ENCODE measurements around the gene TLE1.
"Not testable (repeated sequence)": the region's sequence is repeated elsewhere in the genome, so short reads cannot be mapped to it uniquely, and the experiment has no call there.

The TLE1 gene

DNA sequence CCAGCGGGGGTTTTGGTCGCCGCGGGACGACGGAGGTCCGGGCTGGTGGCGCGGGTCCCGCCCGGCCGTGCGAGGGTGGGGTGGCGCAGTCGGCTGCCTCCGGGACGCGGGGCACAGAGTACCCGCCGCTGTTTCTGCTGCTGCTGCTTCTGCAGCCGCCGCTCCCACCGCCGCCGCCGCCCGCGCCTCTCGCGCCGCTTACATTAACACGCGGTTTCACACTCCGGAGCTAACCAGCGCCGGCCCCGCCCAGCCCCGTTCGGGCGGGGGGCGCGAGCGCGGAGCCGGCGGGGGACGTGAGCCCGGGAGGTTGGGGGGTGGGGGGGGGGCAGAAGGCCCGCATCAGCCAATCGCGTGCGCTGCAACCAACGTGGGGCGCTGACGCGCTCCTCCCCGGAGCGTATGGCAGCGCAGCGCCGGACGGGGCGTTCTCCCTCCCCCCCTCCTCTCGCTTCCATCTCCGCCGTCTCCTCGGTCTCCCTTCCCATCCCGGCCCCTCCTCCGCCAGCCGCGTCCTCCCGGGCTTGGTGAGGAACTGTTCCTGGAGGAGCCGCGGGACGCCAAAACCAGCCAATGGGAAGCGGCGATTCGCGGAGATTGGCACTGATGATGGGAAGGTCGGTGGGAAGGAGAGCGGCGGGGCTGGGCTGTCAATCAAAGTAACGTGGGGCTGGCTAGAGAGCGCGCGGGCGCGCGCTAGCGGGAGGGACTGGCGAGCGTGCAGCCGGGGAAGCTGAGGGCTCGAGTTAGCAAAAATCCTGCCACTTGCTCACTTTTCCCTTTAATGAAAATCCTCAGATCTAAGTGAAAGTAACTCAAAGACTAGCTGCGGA, at the start of gene TLE1:
Gene TLE1, minus strand, starts transcription at position 205 of the 833 bp plus-strand sequence. CDS start 1,307 bp downstream, outside the sequence.
- peak; percentile 17 to 35 for DNase-seq (ENCODE audit: low read depth in 1 of 2, low spot score in 1 of 2)

GRCh38 chr9:81737871-81738507, 48.6 kb upstream of the TLE1 start:
- DNase-seq (ENCODE audit: low read depth in 1 of 2, low spot score in 1 of 2), result no peak

GRCh38 chr9:81730498-81730897, 41.2 kb upstream of the TLE1 start:
- DNase-seq (ENCODE audit: low read depth in 1 of 2, low spot score in 1 of 2), result not testable (repeated sequence)

- DNase-seq (ENCODE audit: low read depth in 1 of 2, low spot score in 1 of 2), result no peak
These were observed 39.8 kb upstream of the TLE1 start for GRCh38 chr9:81729135-81729534.

DNA sequence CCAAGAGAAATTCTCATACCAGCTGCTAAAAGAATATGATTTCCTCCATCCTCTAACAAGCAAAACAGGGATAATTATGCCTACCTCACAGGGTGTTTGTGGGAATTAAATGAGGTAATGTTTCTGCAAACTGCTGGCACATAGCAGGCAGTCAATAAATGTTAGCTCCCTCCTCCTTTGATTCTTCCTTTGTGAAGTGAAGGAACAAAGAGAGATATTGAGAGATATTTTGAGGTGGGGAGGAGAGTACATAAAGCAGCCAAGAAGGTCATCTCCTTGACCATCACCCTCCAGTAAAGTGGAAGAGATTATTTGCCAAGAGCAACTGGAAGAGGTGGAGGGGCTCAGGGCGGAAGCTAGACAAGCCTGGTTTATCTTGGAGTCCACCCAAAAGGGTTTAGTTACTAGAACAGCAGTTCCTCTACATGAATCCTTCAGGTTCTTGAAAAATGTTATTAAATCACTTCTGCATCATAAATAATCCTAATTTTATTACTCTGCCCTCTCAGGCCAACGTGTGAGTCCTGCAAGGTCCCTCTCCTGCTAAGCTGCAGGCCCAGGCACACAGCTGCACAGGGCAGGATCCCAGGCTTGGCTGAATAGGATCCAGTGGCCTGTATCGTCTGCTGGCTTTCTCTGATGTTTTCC, 35.0 kb upstream of the TLE1 start:
- no peak for DNase-seq (ENCODE audit: low read depth in 1 of 2, low spot score in 1 of 2)

DNA sequence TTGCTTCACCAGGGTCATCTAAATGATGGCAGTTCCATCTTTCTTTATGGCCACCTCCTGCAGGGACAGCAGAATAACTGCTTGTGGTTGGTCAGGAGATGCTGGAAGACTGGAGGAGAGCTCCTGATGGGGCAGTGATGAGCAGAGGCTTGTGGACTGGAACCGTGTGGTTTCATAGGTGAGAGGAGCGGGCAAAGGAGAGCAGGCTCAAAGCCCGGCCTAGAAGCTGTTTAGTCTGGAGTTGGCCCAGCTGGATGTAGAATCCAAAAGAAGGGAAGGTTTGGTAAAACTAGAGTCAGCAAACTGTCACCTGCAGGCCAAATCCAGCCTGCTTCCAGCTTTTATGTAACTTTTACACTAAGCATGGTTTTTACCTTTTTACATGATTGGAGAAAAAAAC, 32.9 kb upstream of the TLE1 start:
- no peak for DNase-seq (ENCODE audit: low read depth in 1 of 2, low spot score in 1 of 2)

- DNase-seq (ENCODE audit: low read depth in 1 of 2, low spot score in 1 of 2), result no peak
These were observed 31.2 kb upstream of the TLE1 start for GRCh38 chr9:81720450-81721086.

DNA sequence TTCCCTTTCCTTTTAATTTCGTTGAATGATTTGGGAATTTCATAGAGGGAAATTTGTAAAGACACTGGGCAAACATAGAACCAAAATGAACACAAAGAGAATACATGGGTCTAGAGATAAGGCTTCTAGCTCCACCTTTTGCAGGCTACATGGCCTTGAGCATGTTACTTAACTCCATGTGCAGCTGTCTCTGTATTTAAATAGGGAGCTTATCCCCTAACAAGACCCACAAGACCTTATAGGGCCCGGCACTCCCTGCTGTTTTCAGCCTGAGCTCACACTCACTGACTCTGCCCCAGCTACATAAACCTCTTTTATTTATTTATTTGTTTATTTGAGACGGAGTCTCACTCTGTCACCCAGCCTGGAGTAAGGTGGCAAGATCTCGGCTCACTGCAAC, 30.6 kb upstream of the TLE1 start:
- DNase-seq (ENCODE audit: low read depth in 1 of 2, low spot score in 1 of 2), result no peak

GRCh38 chr9:81718244-81718643, 28.9 kb upstream of the TLE1 start:
- DNase-seq (ENCODE audit: low read depth in 1 of 2, low spot score in 1 of 2), result no peak

GRCh38 chr9:81717747-81718077, 28.4 kb upstream of the TLE1 start:
- no peak for DNase-seq (ENCODE audit: low read depth in 1 of 2, low spot score in 1 of 2)

DNA sequence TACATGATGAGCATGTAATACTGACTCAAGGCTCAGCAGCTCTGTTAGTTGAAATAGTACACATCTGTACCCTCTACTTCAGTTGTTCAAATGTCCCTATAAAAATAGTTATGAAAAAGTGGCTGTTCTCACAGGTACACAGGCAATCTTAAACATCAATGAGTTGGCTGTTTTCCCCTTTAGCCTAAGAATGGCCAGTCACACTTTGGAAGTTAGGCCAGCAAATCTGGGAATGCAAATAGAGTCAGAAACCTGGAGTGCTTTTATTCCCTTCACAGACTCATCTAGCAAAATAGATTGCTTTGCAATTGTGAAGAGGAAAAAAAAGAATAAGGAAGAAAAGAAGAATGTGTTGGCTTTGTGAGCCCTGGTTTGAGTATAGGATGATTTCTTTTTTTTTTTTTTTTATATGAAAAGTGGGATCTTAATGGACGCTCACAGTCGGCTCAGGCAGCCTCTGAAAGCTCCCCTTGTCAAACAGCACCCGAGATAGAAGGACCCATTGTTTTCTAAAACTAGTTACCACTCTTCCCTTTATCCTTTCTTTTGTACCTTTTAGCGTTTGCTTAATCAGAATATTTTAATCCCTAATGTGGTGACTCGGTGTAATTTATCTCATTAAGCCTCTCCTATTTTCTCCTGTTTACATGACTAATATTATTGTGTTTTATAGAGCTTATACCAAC, 27.9 kb upstream of the TLE1 start:
- DNase-seq (ENCODE audit: low read depth in 1 of 2, low spot score in 1 of 2), result no peak

DNA sequence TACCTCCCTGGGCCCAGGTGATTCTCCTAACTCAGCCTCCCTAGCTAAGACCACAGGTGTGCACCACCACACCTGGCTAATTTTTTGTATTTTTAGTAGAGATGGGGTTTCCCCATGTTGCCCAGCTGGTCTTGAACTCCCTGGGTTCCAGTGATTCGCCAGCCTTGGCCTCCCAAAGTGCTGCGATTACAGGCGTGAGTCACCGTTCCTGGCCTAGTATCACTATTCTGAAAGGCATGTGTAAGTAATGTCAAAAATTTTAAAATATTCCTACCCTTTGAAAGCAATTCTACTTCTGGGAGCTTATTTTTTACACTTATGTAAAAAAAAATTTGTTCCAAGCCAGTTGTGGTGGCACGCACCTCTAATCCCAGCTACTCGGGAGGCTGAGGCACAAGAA, 27.1 kb upstream of the TLE1 start:
- DNase-seq (ENCODE audit: low read depth in 1 of 2, low spot score in 1 of 2), result no peak

GRCh38 chr9:81705578-81705977, 16.2 kb upstream of the TLE1 start:
- no peak for DNase-seq (ENCODE audit: low read depth in 1 of 2, low spot score in 1 of 2)

DNA sequence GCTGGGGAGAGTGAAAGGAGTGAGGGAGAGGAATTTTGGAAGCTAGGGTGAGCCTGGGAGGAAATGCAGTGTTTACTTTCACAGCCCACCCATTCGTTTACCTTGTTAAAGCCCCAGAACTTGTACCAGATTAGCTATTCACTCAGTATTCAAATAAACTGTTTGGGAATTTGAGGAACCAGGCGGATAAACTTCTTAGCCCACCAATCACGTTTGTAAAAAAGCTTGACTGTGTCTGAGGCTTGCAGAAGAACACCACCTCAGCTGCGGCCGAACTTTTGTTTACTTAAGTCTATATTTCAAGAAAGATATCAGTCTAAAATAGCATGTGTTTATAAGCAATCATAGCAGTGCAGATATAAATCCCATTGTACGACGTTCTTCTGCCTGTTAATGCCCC, 5.2 kb upstream of the TLE1 start:
- DNase-seq (ENCODE audit: low read depth in 1 of 2, low spot score in 1 of 2), result no peak

DNA sequence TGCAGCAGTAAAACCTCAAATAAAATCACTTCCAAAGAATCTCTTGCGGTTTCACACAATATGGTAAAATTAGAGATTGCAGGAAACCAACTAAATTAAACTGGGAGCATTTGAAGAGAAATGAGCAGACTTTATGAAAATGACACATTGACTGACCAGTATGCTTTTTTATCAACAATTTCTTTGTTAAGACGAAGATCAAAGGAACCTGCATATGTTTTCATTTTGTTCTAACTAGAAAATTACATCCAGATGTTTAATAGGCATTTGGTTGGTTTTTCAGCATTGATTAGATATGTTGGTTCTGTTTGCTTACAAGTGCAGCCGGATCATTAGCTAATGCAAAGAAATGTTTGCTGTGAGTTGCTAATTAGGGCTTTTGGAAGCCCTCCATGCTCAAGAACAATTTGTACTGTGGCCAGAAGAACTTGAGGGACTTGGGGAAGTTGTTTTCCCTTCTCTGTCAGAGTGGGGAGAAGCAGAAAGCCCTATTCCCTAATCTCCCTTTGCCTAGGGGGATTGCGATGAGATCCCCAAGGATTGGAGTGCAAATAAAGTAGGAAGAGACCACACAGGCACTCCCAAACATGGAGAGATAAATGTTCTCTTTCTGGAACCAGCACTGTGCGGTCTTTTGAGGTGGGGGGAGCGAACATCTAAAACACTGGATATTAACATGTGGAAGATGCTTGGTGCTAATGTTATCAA, 4.5 kb upstream of the TLE1 start:
- no peak for DNase-seq (ENCODE audit: low read depth in 1 of 2, low spot score in 1 of 2)

GRCh38 chr9:81690251-81690851, 1.0 kb upstream of the TLE1 start:
- no peak for DNase-seq (ENCODE audit: low read depth in 1 of 2, low spot score in 1 of 2)

DNA sequence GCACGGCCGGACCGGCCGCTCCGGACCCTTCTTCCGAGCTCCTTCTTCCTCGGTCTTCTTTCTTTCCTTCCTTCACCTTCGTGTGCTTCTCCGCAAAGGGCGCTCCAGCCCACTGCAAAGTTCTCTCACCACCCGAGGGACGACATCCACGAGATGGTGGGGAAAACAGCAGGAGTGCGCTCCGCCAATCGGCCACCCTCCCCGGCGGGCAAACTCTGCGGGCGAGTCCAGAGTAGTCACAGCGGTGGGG, 329 bp downstream of the TLE1 start:
- not testable (repeated sequence) for DNase-seq (ENCODE audit: low read depth in 1 of 2, low spot score in 1 of 2)

DNA sequence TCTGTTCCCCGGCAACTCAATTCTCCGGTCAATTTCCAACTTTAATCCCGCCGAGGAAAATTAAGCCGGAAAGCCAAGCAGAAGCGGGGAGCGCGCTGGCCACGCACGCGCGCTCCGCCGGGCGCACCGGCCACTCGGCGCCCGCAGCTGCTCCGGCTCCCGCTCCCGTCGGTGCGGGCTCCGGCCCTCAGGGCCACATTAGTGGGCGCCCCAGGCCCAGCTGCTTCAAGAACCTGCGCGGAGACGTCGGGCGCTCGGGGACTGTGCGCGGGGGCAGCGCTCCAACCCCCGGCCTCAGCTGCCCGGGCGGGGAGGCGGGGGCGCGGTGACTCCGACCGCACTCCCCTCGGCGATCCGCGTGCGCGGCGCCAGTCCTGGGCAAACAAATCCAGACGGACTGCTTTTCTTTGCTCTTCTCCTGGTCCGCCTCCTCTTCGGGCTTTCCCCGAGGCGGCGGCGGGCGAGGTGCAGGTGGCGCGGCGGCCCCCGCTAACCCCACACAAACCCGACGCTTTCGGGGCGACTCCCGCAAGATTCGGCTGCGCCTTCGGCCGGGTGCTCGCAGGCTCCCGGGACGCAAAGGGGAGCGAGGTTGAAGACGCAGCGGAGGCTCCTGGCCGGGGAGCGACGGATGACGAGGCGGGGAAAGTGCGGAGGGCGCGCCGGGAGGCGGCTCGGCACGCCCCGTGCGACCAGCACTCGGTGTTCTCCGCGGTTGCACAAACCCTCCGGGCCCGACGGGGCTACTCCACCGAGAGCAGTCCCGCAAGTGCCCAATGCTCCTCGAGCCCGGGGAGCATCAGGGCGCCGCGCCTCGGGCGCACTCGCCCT, 870 bp downstream of the TLE1 start:
- not testable (repeated sequence) for DNase-seq (ENCODE audit: low read depth in 1 of 2, low spot score in 1 of 2)

- DNase-seq (ENCODE audit: low read depth in 1 of 2, low spot score in 1 of 2), result no peak
These were observed 1.7 kb downstream of the TLE1 start for GRCh38 chr9:81687521-81688261.

Data from activated T-helper 1 cell treated with anti-CD3 and anti-CD28 coated beads, Interleukin-2, amount 50 U/mL, for 16 hours (primary cell).